ENCODE measurements around the gene MYL7.

MYL7 gene

DNA sequence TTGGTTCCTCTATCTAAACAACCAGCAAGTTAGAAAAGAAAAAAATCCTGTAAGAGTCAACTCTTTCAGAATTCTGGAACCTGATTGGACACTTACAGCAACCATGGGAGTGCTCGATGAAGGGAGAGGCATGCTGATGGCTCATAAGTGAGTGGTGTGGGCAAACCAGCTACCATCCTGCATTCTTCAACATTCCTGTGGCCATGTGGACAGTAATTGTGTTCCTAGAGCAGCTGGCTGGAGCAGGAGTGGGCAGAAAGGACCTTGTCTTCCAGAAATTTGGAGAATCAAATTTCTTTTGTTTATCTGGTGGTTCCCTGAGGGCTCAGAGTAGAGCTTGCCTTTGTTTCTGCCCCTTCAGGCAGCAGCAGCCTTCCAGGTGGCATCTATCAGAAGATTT is 22.5 kb upstream of the MYL7 start:
- Histone ChIP-seq H3K9me3 (replicated peaks; ENCODE audit: insufficient read depth, low read length) (no peaks in the 10 kb centered on the region), H3K36me3 (replicated peaks; ENCODE audit: insufficient read depth, low read length) (no peaks in the 10 kb centered on the region), H3K9ac (ENCODE audit: low read length) (no peak overlapping the region), H3K27ac (ENCODE audit: low read length) (no peak overlapping the region), H3K4me2 (ENCODE audit: low read depth, low read length) (no peak overlapping the region), H3F3A (ENCODE audit: insufficient read depth, low read length) (no peaks in the 10 kb centered on the region), H3K9me2 (replicated peaks; ENCODE audit: insufficient read depth, low read length) (no peaks in the 10 kb centered on the region), H3K4me3 (ENCODE audit: low read length) (no peak overlapping the region), H3K4me1 (ENCODE audit: low read length) (peaks cover 5% of the 10 kb centered on the region; the same call in 1 of the 2 replicates), H4K20me1 (ENCODE audit: insufficient read depth, low read length) (no peaks in the 10 kb centered on the region), H3K79me2 (ENCODE audit: low read length) (no peaks in the 10 kb centered on the region), H2AFZ (ENCODE audit: low read length) (no peak overlapping the region), H3K27me3 (replicated peaks; ENCODE audit: insufficient read depth, low read length) (no peaks in the 10 kb centered on the region)
- TF ChIP-seq CTCF (IDR thresholded peaks at IDR 0.05; ENCODE audit: low read length): no peak
- no peak for TF ChIP-seq EZH2 (optimal IDR thresholded peaks at IDR 0.05; ENCODE audit: low read depth, low read length)
- no peak for TF ChIP-seq EZH2phosphoT487 (IDR thresholded peaks at IDR 0.05; ENCODE audit: low read length)
- DNase-seq: no peak

DNA sequence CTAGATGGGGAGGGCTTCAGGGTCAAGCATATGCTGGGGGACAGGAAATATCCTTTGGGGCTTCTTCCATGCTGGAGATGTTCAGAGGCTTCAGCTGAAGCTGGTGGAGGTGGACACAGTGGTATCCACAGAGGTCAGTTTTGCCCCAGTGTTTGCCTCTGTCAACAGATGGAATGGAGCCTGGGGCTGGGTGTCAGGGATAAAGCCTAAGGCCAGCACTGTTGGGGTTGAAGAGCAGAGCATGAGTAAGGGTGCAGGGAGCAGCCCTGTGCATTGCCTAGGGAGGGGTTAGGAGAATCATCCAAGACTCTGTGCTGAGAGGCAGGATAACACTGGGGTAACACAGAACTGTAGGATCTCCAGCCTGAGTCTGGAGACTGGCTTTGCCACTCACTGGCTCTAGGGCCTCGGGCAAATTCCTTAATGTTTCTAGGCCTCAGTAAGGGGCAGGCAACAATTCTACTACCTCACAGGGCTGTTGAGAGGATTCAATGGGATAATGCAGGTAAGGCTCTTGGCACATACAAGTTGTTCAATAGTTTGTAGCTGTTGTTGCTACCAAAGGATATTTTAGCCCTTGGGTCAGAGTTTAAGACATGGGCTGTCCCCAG is 21.8 kb upstream of the MYL7 start:
- H3K9me3 ChIP-seq (replicated peaks; ENCODE audit: insufficient read depth, low read length): no peaks in the 10 kb centered on the region
- H3K9me2 ChIP-seq (replicated peaks; ENCODE audit: insufficient read depth, low read length): no peaks in the 10 kb centered on the region
- H3K27me3 ChIP-seq (replicated peaks; ENCODE audit: insufficient read depth, low read length): no peaks in the 10 kb centered on the region
- H3K79me2 ChIP-seq (ENCODE audit: low read length): no peaks in the 10 kb centered on the region
- TF ChIP-seq CTCF (IDR thresholded peaks at IDR 0.05; ENCODE audit: low read length): no peak
- TF ChIP-seq EZH2 (optimal IDR thresholded peaks at IDR 0.05; ENCODE audit: low read depth, low read length): no peak
- no peak for TF ChIP-seq EZH2phosphoT487 (IDR thresholded peaks at IDR 0.05; ENCODE audit: low read length)
- H3F3A ChIP-seq (ENCODE audit: insufficient read depth, low read length): no peaks in the 10 kb centered on the region
- H4K20me1 ChIP-seq (ENCODE audit: insufficient read depth, low read length): no peaks in the 10 kb centered on the region
- H3K4me3 ChIP-seq (ENCODE audit: low read length): no peak overlapping the region
- no peak overlapping the region for H3K9ac ChIP-seq (ENCODE audit: low read length)
- H3K4me1 ChIP-seq (ENCODE audit: low read length): peaks cover 5% of the 10 kb centered on the region; the same call in 1 of the 2 replicates
- no peaks in the 10 kb centered on the region for H3K36me3 ChIP-seq (replicated peaks; ENCODE audit: insufficient read depth, low read length)
- H2AFZ ChIP-seq (ENCODE audit: low read length): no peak overlapping the region
- H3K4me2 ChIP-seq (ENCODE audit: low read depth, low read length): no peak overlapping the region
- H3K27ac ChIP-seq (ENCODE audit: low read length): no peak overlapping the region
- DNase-seq: no peak

GRCh38 chr7:44162179-44162578 is 21.0 kb upstream of the MYL7 start:
- Histone ChIP-seq H3K9me2 (replicated peaks; ENCODE audit: insufficient read depth, low read length) (no peaks in the 10 kb centered on the region), H3K9ac (ENCODE audit: low read length) (no peak overlapping the region), H3K4me1 (ENCODE audit: low read length) (no peaks in the 10 kb centered on the region), H3K4me2 (ENCODE audit: low read depth, low read length) (no peak overlapping the region), H3K79me2 (ENCODE audit: low read length) (no peaks in the 10 kb centered on the region), H3K4me3 (ENCODE audit: low read length) (no peak overlapping the region), H3K9me3 (replicated peaks; ENCODE audit: insufficient read depth, low read length) (no peaks in the 10 kb centered on the region), H2AFZ (ENCODE audit: low read length) (no peak overlapping the region), H3K27ac (ENCODE audit: low read length) (no peak overlapping the region), H3K36me3 (replicated peaks; ENCODE audit: insufficient read depth, low read length) (no peaks in the 10 kb centered on the region), H4K20me1 (ENCODE audit: insufficient read depth, low read length) (no peaks in the 10 kb centered on the region), H3F3A (ENCODE audit: insufficient read depth, low read length) (no peaks in the 10 kb centered on the region), H3K27me3 (replicated peaks; ENCODE audit: insufficient read depth, low read length) (no peaks in the 10 kb centered on the region)
- no peak for DNase-seq
- TF ChIP-seq EZH2phosphoT487 (IDR thresholded peaks at IDR 0.05; ENCODE audit: low read length) (no peak), EZH2 (optimal IDR thresholded peaks at IDR 0.05; ENCODE audit: low read depth, low read length) (no peak), CTCF (IDR thresholded peaks at IDR 0.05; ENCODE audit: low read length) (no peak)

Measured in MM.1S (cell line).